DND-41 (cell line): ENCODE measurements around the gene EYS.

ENCODE experiments used
- CTCF ChIP-seq: IDR thresholded peaks from 2 replicates; pipeline ENCODE4 v1.5.1; 2012; ENCODE audit warnings: borderline replicate concordance, low read length, moderate library complexity, mild to moderate bottlenecking; ENCODE audit not compliant: poor library complexity, severe bottlenecking; ENCODE audit errors: extremely low read depth
- EZH2 ChIP-seq: IDR thresholded peaks from 3 replicates; pipeline ENCODE4 v1.6.1; 2012; ENCODE audit warnings: borderline replicate concordance, low read depth, mild to moderate bottlenecking, moderate library complexity, low read length, inconsistent platforms; ENCODE audit not compliant: severe bottlenecking

- TF ChIP-seq CTCF (no peak), EZH2 (no peak)
Observed at GRCh38 chr6:65295812-65296211, 411.2 kb downstream of the EYS start.
